ENCODE data around the gene MDM4. TPM values are rescaled to one million over a fixed set of nuclear protein-coding genes. Genes with fewer than 3 reads are reported as not detected.

The MDM4 gene
- total RNA-seq, 2 donors from 2014 or later, result 18.1 to 18.3 TPM

- H3K27ac ChIP-seq, result no peak overlapping the region
- no peak for DNase-seq (ENCODE audit: low spot score)
- no peaks in the 10 kb centered on the region for H3K27me3 ChIP-seq
- H3K4me3 ChIP-seq, result no peak overlapping the region
- TF ChIP-seq, protein P1, sequence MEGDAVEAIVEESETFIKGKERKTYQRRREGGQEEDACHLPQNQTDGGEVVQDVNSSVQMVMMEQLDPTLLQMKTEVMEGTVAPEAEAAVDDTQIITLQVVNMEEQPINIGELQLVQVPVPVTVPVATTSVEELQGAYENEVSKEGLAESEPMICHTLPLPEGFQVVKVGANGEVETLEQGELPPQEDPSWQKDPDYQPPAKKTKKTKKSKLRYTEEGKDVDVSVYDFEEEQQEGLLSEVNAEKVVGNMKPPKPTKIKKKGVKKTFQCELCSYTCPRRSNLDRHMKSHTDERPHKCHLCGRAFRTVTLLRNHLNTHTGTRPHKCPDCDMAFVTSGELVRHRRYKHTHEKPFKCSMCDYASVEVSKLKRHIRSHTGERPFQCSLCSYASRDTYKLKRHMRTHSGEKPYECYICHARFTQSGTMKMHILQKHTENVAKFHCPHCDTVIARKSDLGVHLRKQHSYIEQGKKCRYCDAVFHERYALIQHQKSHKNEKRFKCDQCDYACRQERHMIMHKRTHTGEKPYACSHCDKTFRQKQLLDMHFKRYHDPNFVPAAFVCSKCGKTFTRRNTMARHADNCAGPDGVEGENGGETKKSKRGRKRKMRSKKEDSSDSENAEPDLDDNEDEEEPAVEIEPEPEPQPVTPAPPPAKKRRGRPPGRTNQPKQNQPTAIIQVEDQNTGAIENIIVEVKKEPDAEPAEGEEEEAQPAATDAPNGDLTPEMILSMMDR (IDR thresholded peaks at IDR 0.05), result no peak
- no peaks in the 10 kb centered on the region for H3K36me3 ChIP-seq
- H3K4me1 ChIP-seq, result peaks cover 0 to 60% of the 10 kb centered on the region in 2 donors
- H3K9me3 ChIP-seq, result no peaks in the 10 kb centered on the region
Observed at GRCh38 chr1:204471687-204472086, 44.5 kb upstream of the MDM4 start.

DNA sequence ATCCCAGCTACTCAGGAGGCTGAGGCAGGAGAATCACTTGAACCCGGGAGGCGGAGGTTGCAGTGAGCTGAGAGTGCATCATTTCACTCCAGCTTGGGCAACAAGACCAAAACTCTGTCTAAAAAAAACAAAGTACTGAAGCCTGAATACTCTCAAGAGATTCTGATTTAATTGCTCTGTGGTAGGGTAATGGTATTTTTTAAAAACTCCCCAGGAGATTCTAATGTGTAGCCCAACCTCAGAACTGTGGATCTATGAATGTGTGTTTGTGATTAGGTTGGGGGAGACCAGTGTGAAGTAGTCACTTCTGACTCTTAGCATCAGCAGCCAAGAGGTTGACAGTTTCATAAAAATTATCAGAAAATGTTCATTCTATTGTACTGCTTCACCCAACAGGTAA lies 43.5 kb upstream of the MDM4 start:
- Histone ChIP-seq H3K27ac (no peak overlapping the region), H3K27me3 (no peaks in the 10 kb centered on the region), H3K36me3 (no peaks in the 10 kb centered on the region), H3K9me3 (no peaks in the 10 kb centered on the region), H3K4me3 (no peak overlapping the region), H3K4me1 (peaks cover 0 to 60% of the 10 kb centered on the region in 2 donors)
- TF ChIP-seq, protein P1 (IDR thresholded peaks at IDR 0.05), result no peak
- no peak for DNase-seq (ENCODE audit: low spot score)

GRCh38 chr1:204473400-204473965 lies 42.7 kb upstream of the MDM4 start:
- Histone ChIP-seq H3K27ac (no peak overlapping the region), H3K4me3 (no peak overlapping the region), H3K27me3 (no peaks in the 10 kb centered on the region), H3K36me3 (no peaks in the 10 kb centered on the region), H3K4me1 (peaks cover 0 to 60% of the 10 kb centered on the region in 2 donors), H3K9me3 (no peaks in the 10 kb centered on the region)
- TF ChIP-seq, protein P1 (IDR thresholded peaks at IDR 0.05), result no peak
- no peak for DNase-seq (ENCODE audit: low spot score)

GRCh38 chr1:204475656-204476432 lies 40.4 kb upstream of the MDM4 start:
- peaks cover 0 to 70% of the 10 kb centered on the region in 2 donors for H3K4me1 ChIP-seq

GRCh38 chr1:204476563-204476962 lies 39.6 kb upstream of the MDM4 start:
- peaks cover 0 to 78% of the 10 kb centered on the region in 2 donors for H3K4me1 ChIP-seq
- H3K36me3 ChIP-seq, result no peaks in the 10 kb centered on the region
- no peak overlapping the region for H3K4me3 ChIP-seq
- no peaks in the 10 kb centered on the region for H3K27me3 ChIP-seq
- no peaks in the 10 kb centered on the region for H3K9me3 ChIP-seq
- H3K27ac ChIP-seq, result no peak overlapping the region
- no peak for DNase-seq (ENCODE audit: low spot score)
- TF ChIP-seq, protein P1 (IDR thresholded peaks at IDR 0.05), result no peak

More at GRCh38 chr1:204475656-204476432, 40.4 kb upstream of the MDM4 start:
- TF ChIP-seq, protein P1 (IDR thresholded peaks at IDR 0.05), result no peak
- Histone ChIP-seq H3K27me3 (no peaks in the 10 kb centered on the region), H3K36me3 (no peaks in the 10 kb centered on the region), H3K27ac (peak overlapping the region; percentile 10 to 43), H3K4me3 (no peak overlapping the region), H3K9me3 (no peaks in the 10 kb centered on the region)
- no peak for DNase-seq (ENCODE audit: low spot score)
